Thymus (tissue), 14 donors: ENCODE measurements around the gene FHIP1A. TPM values are rescaled to one million over a fixed set of nuclear protein-coding genes. Genes with fewer than 3 reads are reported as not detected.
"Not testable (repeated sequence)": the region's sequence is repeated elsewhere in the genome, so short reads cannot be mapped to it uniquely, and the experiment has no call there.

Experiments used
- DNase-seq, 9 donors: peaks; one replicate each; pipeline ENCODE4 v3.0.0-alpha.2; 2013; ENCODE audit warnings: low spot score in 9 of 9, low read depth in 6 of 9, missing footprints in 1 of 9
- H3K27ac ChIP-seq, 2 donors: one replicate each; pipeline ENCODE4 v1.5.1; 2013; ENCODE audit warnings: control low read depth in 1 of 2, low read depth in 1 of 2, low read length in 1 of 2, mild to moderate bottlenecking in 1 of 2, moderate library complexity in 1 of 2
- H3K27me3 ChIP-seq, 2 donors: one replicate each; pipeline ENCODE4 v1.5.1; 2013; ENCODE audit warnings: low read length in 1 of 2; ENCODE audit not compliant: control insufficient read depth in 2 of 2, insufficient read depth in 1 of 2
- H3K36me3 ChIP-seq, 2 donors: one replicate each; pipeline ENCODE4 v1.5.1; 2013; ENCODE audit warnings: low read length in 1 of 2, mild to moderate bottlenecking in 1 of 2, moderate library complexity in 1 of 2; ENCODE audit not compliant: control insufficient read depth in 2 of 2, insufficient read depth in 2 of 2
- H3K4me1 ChIP-seq, 2 donors: one replicate each; pipeline ENCODE4 v1.5.1; 2013; ENCODE audit warnings: low read length in 2 of 2; ENCODE audit not compliant: control insufficient read depth in 2 of 2, insufficient read depth in 2 of 2
- H3K4me3 ChIP-seq, 2 donors: one replicate each; pipeline ENCODE4 v1.5.1; 2013; ENCODE audit warnings: low read length in 2 of 2, control low read depth in 1 of 2, mild to moderate bottlenecking in 1 of 2
- H3K9me3 ChIP-seq, 2 donors: one replicate each; pipeline ENCODE4 v1.5.1; 2013; ENCODE audit warnings: low read length in 1 of 2, mild to moderate bottlenecking in 1 of 2; ENCODE audit not compliant: control insufficient read depth in 2 of 2, insufficient read depth in 1 of 2
- WGBS: extraction: QIAGEN DNeasy Blood & Tissue Kit; methylation state at CpG from one replicate; pipeline ENCODE4 v1.1.7; 2013; 5-methylcytosine and 5-hydroxymethylcytosine counted together
- long read RNA-seq, 10 donors: transcript quantifications; one replicate each; lab custom pipeline, GENCODE V29; 2026
- polyA plus RNA-seq: library from polyadenylated mRNA; stranded (reverse); fragments of 200-250 nt; gene quantifications from one replicate; pipeline ENCODE4 v1.2.3, GENCODE V29; 2013
- total RNA-seq: library from RNA; stranded (reverse); fragments of 120-200 nt; gene quantifications from one replicate; pipeline ENCODE4 v1.2.4, GENCODE V29; 2013
- donor health status: healthy.

Gene FHIP1A
- total RNA-seq (3.6 TPM), polyA plus RNA-seq (0.62 TPM)
- long read RNA-seq, donor 1 = 0 reads
- long read RNA-seq, donor 2 = 0 reads
- long read RNA-seq, donor 3 = 0 reads
- long read RNA-seq, donor 4 = 0 reads
- long read RNA-seq, donor 5 = 0 reads
- long read RNA-seq, donor 6 = 0 reads
- long read RNA-seq, donor 7 = 0 reads
- long read RNA-seq, donor 8 = 0 reads
- long read RNA-seq, donor 9 = 0 reads
- long read RNA-seq, donor 10 = 0 reads

GRCh38 chr4:151408630-151409469 is at the start of gene FHIP1A:
Gene FHIP1A, plus strand, starts transcription at chr4:151409176. Its CDS starts 157,084 bp downstream, at chr4:151566260.
- Histone ChIP-seq H3K27me3 (peaks cover 16 to 54% of the 10 kb centered on the region in 2 donors), H3K4me1 (peaks cover 17 to 23% of the 10 kb centered on the region in 2 donors), H3K36me3 (no peaks in the 10 kb centered on the region), H3K27ac (peak within 1 kb of the TSS; percentile 55 to 86), H3K9me3 (peaks cover 0 to 4% of the 10 kb centered on the region in 2 donors), H3K4me3 (peak within 1 kb of the TSS; percentile 47 to 55)
- 5% methylated on average over 84 of the region's 84 CpGs for WGBS
- peak; percentile 41 to 92 (median 80) for DNase-seq

GRCh38 chr4:151359576-151359975 is 49.4 kb upstream of the FHIP1A start:
- H3K4me3 ChIP-seq = no peak overlapping the region
- no peaks in the 10 kb centered on the region for H3K9me3 ChIP-seq
- no peaks in the 10 kb centered on the region for H3K36me3 ChIP-seq
- H3K27me3 ChIP-seq = peaks cover 0 to 2% of the 10 kb centered on the region in 2 donors
- no peak for DNase-seq
- H3K27ac ChIP-seq = no peak overlapping the region
- 98% methylated on average over 4 of the region's 4 CpGs for WGBS
- H3K4me1 ChIP-seq = no peaks in the 10 kb centered on the region

- no peaks in the 10 kb centered on the region for H3K9me3 ChIP-seq
- no peak overlapping the region for H3K4me3 ChIP-seq
- 99% methylated on average over 2 of the region's 2 CpGs for WGBS
- no peak for DNase-seq
- H3K36me3 ChIP-seq = no peaks in the 10 kb centered on the region
- H3K4me1 ChIP-seq = no peaks in the 10 kb centered on the region
- no peak overlapping the region for H3K27ac ChIP-seq
- H3K27me3 ChIP-seq = no peaks in the 10 kb centered on the region
Observed at GRCh38 chr4:151361126-151361525, 47.9 kb upstream of the FHIP1A start.

GRCh38 chr4:151361966-151362365 is 47.0 kb upstream of the FHIP1A start:
- DNase-seq = no peak
- WGBS = 98% methylated on average over 13 of the region's 13 CpGs

GRCh38 chr4:151362404-151363164 is 46.4 kb upstream of the FHIP1A start:
- Histone ChIP-seq H3K27ac (no peak overlapping the region), H3K4me1 (no peaks in the 10 kb centered on the region), H3K9me3 (no peaks in the 10 kb centered on the region), H3K36me3 (no peaks in the 10 kb centered on the region), H3K4me3 (no peak overlapping the region), H3K27me3 (no peaks in the 10 kb centered on the region)
- 48% methylated on average over 14 of the region's 14 CpGs for WGBS
- DNase-seq = peak; percentile 39 to 84 (median 58)

More at GRCh38 chr4:151361966-151362365, 47.0 kb upstream of the FHIP1A start:
- H3K4me3 ChIP-seq = no peak overlapping the region
- no peaks in the 10 kb centered on the region for H3K9me3 ChIP-seq
- H3K36me3 ChIP-seq = no peaks in the 10 kb centered on the region
- H3K27ac ChIP-seq = no peak overlapping the region
- no peaks in the 10 kb centered on the region for H3K27me3 ChIP-seq
- H3K4me1 ChIP-seq = no peaks in the 10 kb centered on the region

- Histone ChIP-seq H3K4me1 (no peaks in the 10 kb centered on the region), H3K36me3 (no peaks in the 10 kb centered on the region), H3K27me3 (no peaks in the 10 kb centered on the region), H3K27ac (no peak overlapping the region), H3K9me3 (no peaks in the 10 kb centered on the region), H3K4me3 (no peak overlapping the region)
- no peak for DNase-seq
- WGBS = 90% methylated on average over 1 of the region's 1 CpG
Observed at GRCh38 chr4:151376540-151376939, 32.4 kb upstream of the FHIP1A start.

GRCh38 chr4:151389311-151389710 is 19.7 kb upstream of the FHIP1A start:
- Histone ChIP-seq H3K4me1 (no peaks in the 10 kb centered on the region), H3K27ac (no peak overlapping the region), H3K4me3 (no peak overlapping the region), H3K27me3 (no peaks in the 10 kb centered on the region), H3K36me3 (no peaks in the 10 kb centered on the region), H3K9me3 (peaks cover 0 to 2% of the 10 kb centered on the region in 2 donors)
- DNase-seq = no peak
- 94% methylated on average over 2 of the region's 2 CpGs for WGBS

- not testable (repeated sequence) for H3K27me3 ChIP-seq, H3K27ac ChIP-seq, H3K36me3 ChIP-seq, H3K4me3 ChIP-seq, H3K4me1 ChIP-seq, DNase-seq, H3K9me3 ChIP-seq
- WGBS = 88% methylated on average over 1 of the region's 2 CpGs
Observed at GRCh38 chr4:151389799-151390198, 19.2 kb upstream of the FHIP1A start.

GRCh38 chr4:151395873-151396272 is 13.1 kb upstream of the FHIP1A start:
- DNase-seq = no peak

More at GRCh38 chr4:151395873-151396272, 13.1 kb upstream of the FHIP1A start:
- no peak overlapping the region for H3K4me3 ChIP-seq
- H3K9me3 ChIP-seq = no peaks in the 10 kb centered on the region
- H3K4me1 ChIP-seq = no peaks in the 10 kb centered on the region
- H3K36me3 ChIP-seq = no peaks in the 10 kb centered on the region
- H3K27me3 ChIP-seq = no peaks in the 10 kb centered on the region
- H3K27ac ChIP-seq = no peak overlapping the region
